Measurements from ENCODE around the gene C16orf96.
A peak's percentile ranks its signal among the peaks of the same experiment; 100 is the strongest.

Gene C16orf96

GRCh38 chr16:4525634-4526277, 30.4 kb upstream of the C16orf96 start:
- no peak for DNase-seq (ENCODE audit: low spot score)

DNA sequence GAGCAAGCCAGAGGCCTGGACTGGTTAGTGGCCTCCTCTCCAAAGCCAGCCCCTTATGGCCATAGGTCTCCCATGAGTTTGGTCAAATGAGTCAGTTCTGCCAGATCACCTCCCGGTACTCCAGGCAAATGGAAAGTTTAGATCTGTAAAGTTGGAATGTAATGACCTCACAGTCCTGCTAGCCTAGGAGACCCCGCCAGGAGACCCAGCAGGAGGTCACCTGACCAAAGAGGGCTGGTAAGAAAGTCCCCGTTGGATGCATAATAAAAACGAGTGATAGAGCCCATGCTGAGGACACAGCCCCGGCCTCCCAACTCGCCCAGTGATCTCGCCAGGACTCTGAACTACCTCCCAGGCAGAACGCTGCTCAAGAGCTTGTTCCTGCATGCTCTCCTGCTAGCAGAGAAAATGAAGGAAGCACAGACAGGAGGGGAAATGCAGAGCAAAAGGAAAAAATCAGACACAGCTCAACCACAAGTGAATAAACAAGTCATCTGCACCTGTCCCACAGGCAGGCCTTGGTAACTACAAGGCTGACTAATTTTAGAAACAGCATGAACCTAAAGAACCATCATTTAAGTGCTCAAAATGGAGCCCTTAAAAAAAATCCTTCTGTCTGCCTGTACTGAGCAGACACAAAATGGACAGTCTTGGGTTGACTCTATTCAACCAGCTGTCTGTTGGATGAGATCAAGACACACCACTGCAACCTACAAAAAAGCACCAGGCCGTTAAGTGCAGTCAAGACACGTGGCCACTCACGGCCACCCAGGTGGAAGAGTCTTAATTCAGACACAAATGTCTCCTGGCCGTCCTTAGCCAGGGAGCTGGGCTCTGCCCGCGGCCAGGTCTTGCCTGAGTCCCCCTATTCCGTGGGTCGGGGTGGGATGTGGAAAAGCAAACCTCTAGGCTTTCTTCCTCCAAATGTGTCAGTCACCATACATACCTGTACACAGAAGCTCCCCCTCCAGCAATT, 26.8 kb upstream of the C16orf96 start:
- no peak for DNase-seq (ENCODE audit: low spot score)

GRCh38 chr16:4531811-4532210, 24.3 kb upstream of the C16orf96 start:
- no peak for DNase-seq (ENCODE audit: low spot score)

- DNase-seq (ENCODE audit: low spot score) = no peak
Observed at GRCh38 chr16:4532238-4532637, 23.9 kb upstream of the C16orf96 start.

DNA sequence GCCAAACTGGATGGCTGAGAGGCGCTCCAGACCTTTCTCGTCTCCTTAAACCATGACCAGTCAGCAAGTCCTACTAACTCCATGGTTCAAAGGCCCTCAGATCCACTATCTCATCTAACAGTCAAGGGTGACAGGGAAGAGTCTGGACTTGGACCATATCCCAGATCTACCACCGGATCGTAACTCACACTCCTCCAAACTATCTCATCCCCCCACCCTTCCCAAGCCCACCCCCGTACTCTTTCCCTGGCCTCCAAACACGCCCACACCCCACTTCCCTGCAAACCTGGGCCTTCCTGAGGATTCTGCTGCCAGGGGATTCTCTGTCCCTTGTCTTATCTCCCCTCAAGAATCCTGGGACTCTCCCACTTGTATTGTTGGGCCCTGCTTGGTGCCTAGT, 22.6 kb upstream of the C16orf96 start:
- no peak for DNase-seq (ENCODE audit: low spot score)

DNA sequence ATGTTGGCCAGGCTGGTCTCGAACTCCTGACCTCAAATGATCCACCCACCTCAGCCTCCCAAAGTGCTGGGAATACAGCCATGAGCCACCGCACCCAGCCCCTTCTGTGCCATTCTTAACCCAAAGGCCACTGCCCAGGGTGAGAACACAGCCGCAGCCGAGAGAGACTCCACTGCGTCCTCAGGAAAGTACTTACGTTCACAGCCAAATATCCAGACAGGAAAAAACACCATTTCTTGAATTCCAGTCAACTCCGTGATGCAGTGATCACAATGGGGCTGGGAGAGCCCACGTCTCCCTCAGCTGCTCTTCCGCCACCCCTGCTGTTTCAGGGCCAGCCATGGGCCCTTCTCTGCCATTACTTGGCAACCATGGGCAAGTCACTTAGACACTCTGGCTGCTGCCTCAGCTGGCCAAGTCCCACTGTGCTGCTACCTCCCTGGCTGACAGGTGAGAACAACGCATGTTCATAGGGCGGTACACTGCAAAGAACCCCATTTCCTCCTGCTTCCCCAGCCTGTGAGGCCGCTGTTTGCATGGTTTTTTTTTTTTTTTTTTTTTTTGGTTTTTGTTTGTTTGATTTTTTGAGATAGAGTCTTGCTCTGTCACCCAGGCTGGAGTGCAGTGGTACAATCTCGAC, 21.9 kb upstream of the C16orf96 start:
- DNase-seq (ENCODE audit: low spot score) = no peak

DNA sequence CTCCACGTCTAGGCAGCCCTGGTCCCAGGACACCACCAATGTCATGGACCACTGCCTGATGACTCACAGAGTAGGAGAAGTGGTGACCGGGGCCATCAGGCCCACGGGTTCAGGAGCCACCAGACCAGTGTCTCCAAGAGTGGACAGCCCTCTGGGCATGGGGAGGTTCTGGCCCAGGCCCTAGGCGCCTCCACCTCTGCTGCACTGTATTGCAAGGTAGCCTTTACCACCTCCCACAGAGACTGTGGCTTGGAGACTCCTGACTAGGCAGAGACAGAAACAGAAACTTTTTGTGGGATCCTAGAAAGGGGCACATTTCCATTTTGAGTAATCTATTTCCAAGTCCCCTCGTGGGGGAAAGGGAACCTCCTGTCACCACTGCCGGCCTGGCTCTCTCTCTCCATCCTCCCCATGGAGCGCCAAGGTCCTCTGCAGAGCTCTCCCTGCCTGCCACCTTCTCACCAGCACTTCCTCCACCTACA, 20.5 kb upstream of the C16orf96 start:
- DNase-seq (ENCODE audit: low spot score) = no peak

DNA sequence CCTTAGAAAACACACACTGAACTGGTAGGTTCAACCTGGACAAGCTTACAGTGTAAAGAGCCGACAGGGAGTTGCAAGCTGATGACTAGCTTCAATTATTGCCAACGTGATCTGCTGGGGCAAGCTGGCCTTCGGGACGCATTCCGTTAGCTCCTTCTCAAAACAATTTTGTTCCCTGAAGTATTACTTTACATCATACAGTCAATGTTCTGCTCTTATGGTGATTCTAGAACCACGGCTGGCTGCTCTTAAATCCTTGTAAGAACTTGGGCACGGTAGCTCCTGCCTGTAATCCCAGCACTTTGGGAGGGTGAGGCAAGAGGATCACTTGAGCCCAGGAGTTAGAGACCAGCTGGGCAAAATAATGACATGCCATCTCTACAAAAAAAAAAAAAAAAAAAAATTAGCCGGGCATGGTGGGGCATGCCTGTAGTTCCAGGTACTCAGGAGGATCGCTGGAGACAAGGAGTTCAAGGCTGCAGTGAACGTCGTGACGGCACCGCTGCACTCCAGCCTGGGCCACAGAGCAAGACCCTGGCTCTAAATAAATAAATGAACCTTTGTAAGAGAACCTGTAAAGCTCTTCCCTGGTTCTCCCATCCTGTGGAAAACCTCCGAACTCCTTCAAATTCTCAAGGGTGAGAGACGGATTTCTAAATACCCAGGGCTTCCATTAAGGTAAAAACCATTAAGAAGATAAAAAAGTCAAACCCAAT, 19.6 kb upstream of the C16orf96 start:
- no peak for DNase-seq (ENCODE audit: low spot score)

GRCh38 chr16:4537376-4538343, 18.5 kb upstream of the C16orf96 start:
- DNase-seq (ENCODE audit: low spot score) = peak; percentile 66

GRCh38 chr16:4538350-4539235, 17.5 kb upstream of the C16orf96 start, which contains the start of gene CDIP1:
Gene CDIP1, minus strand, starts transcription at chr16:4538773. Its CDS starts 24,643 bp downstream, at chr16:4514130.
- DNase-seq (ENCODE audit: low spot score) = peak; percentile 97

- DNase-seq (ENCODE audit: low spot score) = no peak
Observed at GRCh38 chr16:4539716-4540284, 16.3 kb upstream of the C16orf96 start.

DNA sequence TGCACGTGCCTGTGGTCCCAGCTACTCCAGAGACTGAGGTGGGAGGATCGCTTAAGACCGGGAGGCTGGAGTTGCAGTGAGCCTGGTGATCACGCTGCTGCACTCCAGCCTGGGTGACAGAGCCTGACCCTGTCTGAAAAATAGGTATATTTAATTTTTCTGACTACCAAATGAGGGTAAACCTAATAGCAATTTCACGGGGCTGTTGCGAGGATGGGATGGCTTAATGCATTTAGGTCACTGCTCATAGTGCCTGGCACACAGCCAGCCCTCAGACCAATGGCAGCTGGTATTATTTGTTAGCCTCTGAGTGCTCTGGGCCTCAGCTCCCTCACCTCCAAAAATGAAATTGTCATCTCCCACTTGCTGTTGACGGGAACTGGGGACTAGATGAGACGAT, 11.7 kb upstream of the C16orf96 start:
- DNase-seq (ENCODE audit: low spot score) = no peak

- no peak for DNase-seq (ENCODE audit: low spot score)
Observed at GRCh38 chr16:4548124-4548523, 8.0 kb upstream of the C16orf96 start.

GRCh38 chr16:4550591-4550990, 5.5 kb upstream of the C16orf96 start:
- DNase-seq (ENCODE audit: low spot score) = no peak

- DNase-seq (ENCODE audit: low spot score) = no peak
Observed at GRCh38 chr16:4552541-4552940, 3.6 kb upstream of the C16orf96 start.

- no peak for DNase-seq (ENCODE audit: low spot score)
Observed at GRCh38 chr16:4556580-4556979, 440 bp downstream of the C16orf96 start.

DNA sequence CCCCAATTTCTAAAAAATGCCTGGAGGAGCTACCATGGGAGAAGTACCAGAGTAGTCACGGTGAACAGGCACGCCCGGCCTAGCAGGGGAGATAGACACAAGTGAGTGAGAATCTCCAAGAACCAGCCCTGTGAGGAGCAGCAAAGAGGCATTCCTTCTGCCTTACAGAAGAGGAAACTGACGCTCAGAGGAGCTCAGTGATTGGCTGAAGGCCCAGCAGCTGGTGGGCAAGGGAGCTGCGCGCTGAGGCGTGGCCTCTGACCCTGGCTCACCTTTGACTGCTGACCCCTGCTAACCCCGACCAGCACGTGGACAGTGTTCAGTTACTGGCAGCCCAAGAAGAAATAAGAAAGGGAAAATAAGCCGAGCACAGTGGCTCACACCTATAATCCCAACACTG, 1.8 kb downstream of the C16orf96 start:
- DNase-seq (ENCODE audit: low spot score) = no peak

DNA sequence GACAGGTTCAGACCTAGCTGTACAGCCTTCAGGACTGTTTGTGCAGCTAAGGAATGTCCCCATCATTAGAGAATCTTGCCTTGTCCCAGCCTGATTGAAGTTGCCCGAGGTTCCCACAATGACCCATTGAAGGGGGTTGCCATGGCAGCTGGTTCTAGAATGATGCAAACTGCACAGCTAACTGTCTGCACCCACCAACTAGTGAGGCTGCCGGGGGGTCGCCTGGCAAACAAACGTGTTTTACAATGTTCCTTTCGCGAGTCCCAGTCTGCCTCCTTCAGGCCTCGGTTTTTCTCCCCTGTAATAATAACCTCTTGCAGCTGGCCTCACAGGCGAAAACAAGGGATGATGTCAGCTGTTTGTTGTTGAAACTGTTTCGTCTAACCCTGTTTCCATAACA, 5.5 kb downstream of the C16orf96 start:
- DNase-seq (ENCODE audit: low spot score) = no peak

- no peak for DNase-seq (ENCODE audit: low spot score)
Observed at GRCh38 chr16:4564661-4565267, 8.6 kb downstream of the C16orf96 start.

All from ecto neural progenitor cell (in vitro differentiated cells).